IPS DF 6.9 (cell line): ENCODE data around the gene COQ5.
A peak's percentile ranks its signal among the peaks of the same experiment; 100 is the strongest.
"Not testable (repeated sequence)": the region's sequence is repeated elsewhere in the genome, so short reads cannot be mapped to it uniquely, and the experiment has no call there.

Source experiments
- DNase-seq: peaks from one replicate; pipeline ENCODE4 v3.0.0-alpha.2; 2013; ENCODE audit warnings: low read depth, low spot score
- H3K27ac ChIP-seq: one replicate; pipeline ENCODE4 v1.5.1; 2013; ENCODE audit warnings: low read length, control low read depth
- H3K27me3 ChIP-seq: 2 replicates; pipeline ENCODE4 v1.6.1; 2013; ENCODE audit warnings: mild to moderate bottlenecking, low read length; ENCODE audit not compliant: control insufficient read depth, insufficient read depth
- H3K36me3 ChIP-seq: 2 replicates; pipeline ENCODE4 v1.6.1; 2013; ENCODE audit warnings: low read length; ENCODE audit not compliant: control insufficient read depth, insufficient read depth
- H3K4me1 ChIP-seq: 2 replicates; pipeline ENCODE4 v1.6.1; 2013; ENCODE audit warnings: low read length; ENCODE audit not compliant: control insufficient read depth, insufficient read depth
- H3K4me3 ChIP-seq: 2 replicates; pipeline ENCODE4 v1.5.1; 2013; ENCODE audit warnings: mild to moderate bottlenecking, low read length
- H3K9me3 ChIP-seq: 2 replicates; pipeline ENCODE4 v1.6.1; 2013; ENCODE audit warnings: low read length, inconsistent platforms; ENCODE audit not compliant: control insufficient read depth, insufficient read depth
- WGBS: extraction: QIAGEN DNeasy Blood & Tissue Kit; methylation state at CpG from one replicate; pipeline ENCODE4 v1.1.7; 2013; ENCODE audit warnings: mixed read lengths, missing lambda C conversion rate; ENCODE audit not compliant: insufficient read length, insufficient coverage; 5-methylcytosine and 5-hydroxymethylcytosine counted together

The COQ5 gene

GRCh38 chr12:120496413-120497340 is 32.3 kb downstream of the COQ5 start:
- no peak overlapping the region for H3K27ac ChIP-seq
- peak overlapping the region; percentile 77 for H3K4me3 ChIP-seq
- no peaks in the 10 kb centered on the region for H3K27me3 ChIP-seq
- no peaks in the 10 kb centered on the region for H3K4me1 ChIP-seq
- no CpG with 5 or more reads among the region's 47 CpGs for WGBS
- H3K9me3 ChIP-seq, result no peaks in the 10 kb centered on the region
- no peak for DNase-seq
- H3K36me3 ChIP-seq, result peaks cover 5% of the 10 kb centered on the region; the same call in 1 of the 2 replicates

GRCh38 chr12:120495731-120496412 is 33.1 kb downstream of the COQ5 start, which contains the start of gene DYNLL1:
DYNLL1 (plus strand) TSS chr12:120496113; CDS start chr12:120496422, 309 bp downstream.
- peak within 1 kb of the TSS; percentile 77 for H3K4me3 ChIP-seq
- H3K4me1 ChIP-seq, result no peaks in the 10 kb centered on the region
- H3K27me3 ChIP-seq, result no peaks in the 10 kb centered on the region
- peak; percentile 98 for DNase-seq
- H3K9me3 ChIP-seq, result no peaks in the 10 kb centered on the region
- H3K27ac ChIP-seq, result no peak within 1 kb of the TSS
- WGBS, result no CpG with 5 or more reads among the region's 53 CpGs
- peaks cover 5% of the 10 kb centered on the region; the same call in 1 of the 2 replicates for H3K36me3 ChIP-seq

- Histone ChIP-seq H3K27me3 (no peaks in the 10 kb centered on the region), H3K4me3 (peak overlapping the region; percentile 46; the same call in 1 of the 2 replicates), H3K27ac (no peak overlapping the region), H3K4me1 (no peaks in the 10 kb centered on the region), H3K9me3 (no peaks in the 10 kb centered on the region), H3K36me3 (peaks cover 5% of the 10 kb centered on the region; the same call in 1 of the 2 replicates)
- DNase-seq, result no peak
- no CpG with 5 or more reads among the region's 17 CpGs for WGBS
These were observed 33.7 kb downstream of the COQ5 start for GRCh38 chr12:120495186-120495730.

GRCh38 chr12:120490833-120491512 is 38.0 kb downstream of the COQ5 start:
- no CpG with 5 or more reads among the region's 2 CpGs for WGBS
- Histone ChIP-seq H3K4me1 (no peaks in the 10 kb centered on the region), H3K27me3 (no peaks in the 10 kb centered on the region), H3K27ac (no peak overlapping the region), H3K4me3 (no peak overlapping the region), H3K36me3 (no peaks in the 10 kb centered on the region), H3K9me3 (no peaks in the 10 kb centered on the region)
- DNase-seq, result no peak

GRCh38 chr12:120490325-120490724 is 38.6 kb downstream of the COQ5 start:
- Histone ChIP-seq H3K4me1 (no peaks in the 10 kb centered on the region), H3K36me3 (no peaks in the 10 kb centered on the region), H3K27me3 (no peaks in the 10 kb centered on the region), H3K27ac (no peak overlapping the region), H3K9me3 (no peaks in the 10 kb centered on the region), H3K4me3 (no peak overlapping the region)
- no CpG with 5 or more reads among the region's 5 CpGs for WGBS
- no peak for DNase-seq

GRCh38 chr12:120489018-120489417 is 39.9 kb downstream of the COQ5 start:
- no CpG with 5 or more reads among the region's 4 CpGs for WGBS
- H3K4me3 ChIP-seq, result no peak overlapping the region
- H3K27me3 ChIP-seq, result no peaks in the 10 kb centered on the region
- DNase-seq, result no peak
- H3K4me1 ChIP-seq, result no peaks in the 10 kb centered on the region
- no peaks in the 10 kb centered on the region for H3K36me3 ChIP-seq
- H3K27ac ChIP-seq, result no peak overlapping the region
- no peaks in the 10 kb centered on the region for H3K9me3 ChIP-seq

- Histone ChIP-seq H3K36me3 (no peaks in the 10 kb centered on the region), H3K4me1 (no peaks in the 10 kb centered on the region), H3K4me3 (no peak overlapping the region), H3K27ac (no peak overlapping the region), H3K9me3 (no peaks in the 10 kb centered on the region), H3K27me3 (no peaks in the 10 kb centered on the region)
- WGBS, result no CpG with 5 or more reads among the region's 5 CpGs
- DNase-seq, result no peak
These were observed 40.8 kb downstream of the COQ5 start for GRCh38 chr12:120488057-120488640.

- H3K27ac ChIP-seq, DNase-seq: not testable (repeated sequence)
- no CpG with 5 or more reads among the region's 7 CpGs for whole genome bisulfite sequencing
These were observed 41.4 kb downstream of the COQ5 start for GRCh38 chr12:120487552-120487951.

GRCh38 chr12:120485961-120486881 is 42.7 kb downstream of the COQ5 start:
- no peak overlapping the region for H3K4me3 ChIP-seq
- no peaks in the 10 kb centered on the region for H3K36me3 ChIP-seq
- no peak overlapping the region for H3K27ac ChIP-seq
- no peaks in the 10 kb centered on the region for H3K9me3 ChIP-seq
- WGBS, result no CpG with 5 or more reads among the region's 7 CpGs
- H3K4me1 ChIP-seq, result no peaks in the 10 kb centered on the region
- no peaks in the 10 kb centered on the region for H3K27me3 ChIP-seq
- DNase-seq, result no peak

More at GRCh38 chr12:120487552-120487951, 41.4 kb downstream of the COQ5 start:
- H3K4me3 ChIP-seq, H3K36me3 ChIP-seq, H3K9me3 ChIP-seq, H3K27me3 ChIP-seq, H3K4me1 ChIP-seq: not testable (repeated sequence)
